Measurements from ENCODE around the gene FSIP2.
A peak's percentile ranks its signal among the peaks of the same experiment; 100 is the strongest.
"Not testable (repeated sequence)": the region's sequence is repeated elsewhere in the genome, so short reads cannot be mapped to it uniquely, and the experiment has no call there.

Gene FSIP2

DNA sequence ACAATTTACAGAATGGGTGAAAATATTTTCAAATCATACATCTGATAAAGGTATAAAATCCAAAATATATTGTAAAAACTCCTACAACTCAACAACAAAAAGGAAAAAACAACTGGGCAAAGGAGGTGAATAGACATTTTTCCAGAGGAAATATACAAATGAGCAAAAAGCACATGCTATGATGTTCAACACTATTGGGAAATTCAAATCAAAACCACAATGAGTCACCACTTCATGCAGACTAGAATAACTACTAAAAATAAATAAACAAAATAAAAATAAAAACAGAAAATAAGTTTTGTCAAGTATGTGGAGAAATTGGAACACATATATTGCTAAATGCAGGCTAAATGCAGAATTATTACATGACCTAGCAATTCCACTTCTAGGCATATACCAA, 120.9 kb downstream of the FSIP2 start:
- no peaks in the 10 kb centered on the region for H3K9me3 ChIP-seq (ENCODE audit: control insufficient read depth, insufficient read depth, low read length)
- no peaks in the 10 kb centered on the region for H3K4me1 ChIP-seq (ENCODE audit: control insufficient read depth, insufficient read depth, low read length)
- no peak overlapping the region for H3K4me3 ChIP-seq (ENCODE audit: low read depth, low read length)

DNA sequence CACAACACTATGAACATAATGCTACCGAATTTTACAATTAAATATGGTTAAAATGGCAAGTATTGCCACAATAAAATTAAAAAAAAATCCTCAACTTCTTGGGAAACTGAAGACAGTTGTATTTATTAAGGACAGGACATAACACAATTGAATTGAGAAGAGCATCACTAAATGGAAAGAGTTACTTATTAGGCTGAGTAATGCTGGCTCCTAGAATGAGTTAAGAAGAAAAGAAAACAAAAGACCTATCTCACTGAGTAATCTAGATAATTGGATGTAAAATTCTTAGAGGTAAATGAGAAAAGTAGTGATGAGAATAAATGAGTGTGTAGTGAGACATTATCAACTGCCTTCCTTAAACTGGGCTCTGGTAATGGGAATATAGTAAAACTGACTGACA, 121.7 kb downstream of the FSIP2 start:
- H3K27ac ChIP-seq (ENCODE audit: low read depth, low read length) = no peak overlapping the region
- no peak overlapping the region for H3K4me3 ChIP-seq (ENCODE audit: low read depth, low read length)
- H3K27me3 ChIP-seq (ENCODE audit: control insufficient read depth, insufficient read depth, low read length) = no peaks in the 10 kb centered on the region
- H3K9ac ChIP-seq (ENCODE audit: low read depth, low read length) = no peak overlapping the region
- H3K36me3 ChIP-seq (ENCODE audit: control insufficient read depth, insufficient read depth, low read length) = no peaks in the 10 kb centered on the region
- H3K4me1 ChIP-seq (ENCODE audit: control insufficient read depth, insufficient read depth, low read length) = no peaks in the 10 kb centered on the region
- H3K9me3 ChIP-seq (ENCODE audit: control insufficient read depth, insufficient read depth, low read length) = no peaks in the 10 kb centered on the region

More for the DNA sequence above, 120.9 kb downstream of the FSIP2 start:
- H3K27ac ChIP-seq (ENCODE audit: low read depth, low read length) = no peak overlapping the region
- no peaks in the 10 kb centered on the region for H3K27me3 ChIP-seq (ENCODE audit: control insufficient read depth, insufficient read depth, low read length)
- no peaks in the 10 kb centered on the region for H3K36me3 ChIP-seq (ENCODE audit: control insufficient read depth, insufficient read depth, low read length)
- H3K9ac ChIP-seq (ENCODE audit: low read depth, low read length) = no peak overlapping the region

DNA sequence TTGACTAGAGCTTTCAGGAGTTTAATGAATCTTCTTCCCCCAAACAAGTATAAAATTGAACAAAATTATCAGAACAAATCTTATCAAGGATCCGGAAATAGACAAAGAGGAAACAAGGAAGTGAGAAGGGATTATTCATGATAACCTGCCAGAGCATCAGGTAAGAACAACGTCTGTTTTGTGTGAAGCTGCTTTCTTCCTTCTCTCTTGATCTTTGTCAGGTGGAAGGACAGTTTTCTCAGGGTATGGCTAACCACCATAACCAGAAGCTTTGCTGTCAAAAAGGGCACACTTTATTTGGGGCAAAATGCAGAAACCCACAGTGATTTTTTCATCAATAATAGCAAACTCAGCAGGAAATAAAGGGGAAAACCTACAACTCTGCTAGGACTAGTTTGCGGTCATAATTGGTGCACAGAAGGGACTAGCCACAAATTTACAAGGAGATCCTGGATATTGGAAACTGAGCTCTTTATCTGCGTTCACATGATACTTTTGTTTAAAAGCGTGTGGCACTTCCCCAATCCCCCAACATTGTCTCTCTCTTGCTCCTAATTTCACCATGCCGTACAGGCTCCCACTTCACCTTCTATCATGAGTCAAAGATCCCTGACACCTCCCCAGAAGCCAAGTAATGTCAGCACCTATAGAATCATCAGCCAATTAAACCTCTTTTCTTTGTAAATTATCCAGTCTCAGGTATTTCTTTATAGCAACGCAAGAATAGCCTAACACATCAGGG, 124.2 kb downstream of the FSIP2 start:
- H3K36me3 ChIP-seq (ENCODE audit: control insufficient read depth, insufficient read depth, low read length) = no peaks in the 10 kb centered on the region
- no peak overlapping the region for H3K4me3 ChIP-seq (ENCODE audit: low read depth, low read length)
- no peaks in the 10 kb centered on the region for H3K27me3 ChIP-seq (ENCODE audit: control insufficient read depth, insufficient read depth, low read length)
- no peaks in the 10 kb centered on the region for H3K9me3 ChIP-seq (ENCODE audit: control insufficient read depth, insufficient read depth, low read length)
- no peaks in the 10 kb centered on the region for H3K4me1 ChIP-seq (ENCODE audit: control insufficient read depth, insufficient read depth, low read length)
- no peak overlapping the region for H3K27ac ChIP-seq (ENCODE audit: low read depth, low read length)
- no peak overlapping the region for H3K9ac ChIP-seq (ENCODE audit: low read depth, low read length)

DNA sequence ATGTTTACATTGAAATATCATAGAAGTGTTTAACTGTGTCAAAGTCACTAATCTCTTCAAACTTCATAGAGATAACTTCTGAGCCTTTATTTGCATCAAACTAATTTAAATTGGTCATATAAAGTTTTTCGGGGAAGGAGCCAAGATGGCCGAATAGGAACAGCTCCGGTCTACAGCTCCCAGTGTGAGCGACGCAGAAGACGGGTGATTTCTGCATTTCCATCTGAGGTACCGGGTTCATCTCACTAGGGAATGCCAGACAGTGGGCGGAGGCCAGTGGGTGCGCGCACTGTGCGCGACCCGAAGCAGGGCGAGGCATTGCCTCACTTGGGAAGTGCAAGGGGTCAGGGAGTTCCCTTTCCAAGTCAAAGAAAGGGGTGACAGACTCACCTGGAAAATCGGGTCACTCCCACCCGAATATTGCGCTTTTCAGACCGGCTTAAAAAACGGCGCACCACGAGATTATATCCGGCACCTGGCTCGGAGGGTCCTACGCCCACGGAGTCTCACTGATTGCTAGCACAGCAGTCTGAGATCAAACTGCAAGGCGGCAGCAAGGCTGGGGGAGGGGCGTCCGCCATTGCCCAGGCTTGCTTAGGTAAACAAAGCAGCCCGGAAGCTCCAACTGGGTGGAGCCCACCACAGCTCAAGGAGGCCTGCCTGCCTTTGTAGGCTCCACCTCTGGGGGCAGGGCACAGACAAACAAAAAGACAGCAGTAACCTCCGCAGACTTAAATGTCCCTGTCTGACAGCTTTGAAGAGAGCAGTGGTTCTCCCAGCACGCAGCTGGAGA, 126.1 kb downstream of the FSIP2 start:
- not testable (repeated sequence) for H3K36me3 ChIP-seq (ENCODE audit: control insufficient read depth, insufficient read depth, low read length); H3K9me3 ChIP-seq (ENCODE audit: control insufficient read depth, insufficient read depth, low read length); H3K27ac ChIP-seq (ENCODE audit: low read depth, low read length); H3K4me1 ChIP-seq (ENCODE audit: control insufficient read depth, insufficient read depth, low read length); H3K27me3 ChIP-seq (ENCODE audit: control insufficient read depth, insufficient read depth, low read length); H3K9ac ChIP-seq (ENCODE audit: low read depth, low read length)
- peak overlapping the region; percentile 47; the same call in 1 of the 2 replicates for H3K4me3 ChIP-seq (ENCODE audit: low read depth, low read length)

DNA sequence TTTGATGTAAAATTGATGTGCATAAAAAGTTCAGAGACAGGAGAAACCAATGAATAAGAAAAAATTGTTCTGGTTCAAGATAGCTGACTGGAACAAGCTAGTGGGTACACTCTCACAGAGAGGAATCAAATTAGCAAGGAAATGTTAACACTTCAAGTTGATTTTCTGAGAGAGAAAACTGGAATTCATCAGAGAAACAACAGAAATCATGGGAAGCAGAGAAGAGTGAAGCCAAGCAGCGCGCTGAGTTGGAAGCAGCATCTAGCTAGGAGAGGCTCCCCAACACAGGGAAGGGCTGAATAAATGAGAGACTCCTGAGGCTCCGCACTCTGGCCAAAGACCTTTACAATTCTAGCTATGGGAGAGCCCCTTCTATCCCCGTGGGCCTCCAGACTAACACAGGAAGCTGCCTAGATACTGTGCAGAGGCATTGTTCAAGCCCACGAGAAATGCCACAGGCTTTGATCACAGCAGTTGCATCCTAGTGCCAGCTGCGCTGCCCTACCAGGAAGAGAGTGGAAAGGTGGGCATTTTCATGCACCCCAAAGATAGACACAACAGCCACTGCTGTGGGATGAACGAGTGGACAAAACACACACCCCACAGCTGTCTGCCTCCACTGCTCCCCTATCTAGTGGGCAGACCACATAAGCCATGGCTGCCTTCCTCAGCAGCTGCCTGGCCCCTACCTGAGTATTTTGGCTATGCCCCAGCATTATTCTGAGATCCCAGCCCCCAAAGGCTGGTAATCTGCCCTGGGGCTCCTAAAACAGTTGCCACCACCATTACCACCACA, 136.7 kb downstream of the FSIP2 start:
- Histone ChIP-seq H3K27ac (ENCODE audit: low read depth, low read length) (no peak overlapping the region), H3K9ac (ENCODE audit: low read depth, low read length) (no peak overlapping the region), H3K4me1 (ENCODE audit: control insufficient read depth, insufficient read depth, low read length) (no peaks in the 10 kb centered on the region), H3K27me3 (ENCODE audit: control insufficient read depth, insufficient read depth, low read length) (no peaks in the 10 kb centered on the region), H3K4me3 (ENCODE audit: low read depth, low read length) (no peak overlapping the region), H3K36me3 (ENCODE audit: control insufficient read depth, insufficient read depth, low read length) (no peaks in the 10 kb centered on the region), H3K9me3 (ENCODE audit: control insufficient read depth, insufficient read depth, low read length) (no peaks in the 10 kb centered on the region)

DNA sequence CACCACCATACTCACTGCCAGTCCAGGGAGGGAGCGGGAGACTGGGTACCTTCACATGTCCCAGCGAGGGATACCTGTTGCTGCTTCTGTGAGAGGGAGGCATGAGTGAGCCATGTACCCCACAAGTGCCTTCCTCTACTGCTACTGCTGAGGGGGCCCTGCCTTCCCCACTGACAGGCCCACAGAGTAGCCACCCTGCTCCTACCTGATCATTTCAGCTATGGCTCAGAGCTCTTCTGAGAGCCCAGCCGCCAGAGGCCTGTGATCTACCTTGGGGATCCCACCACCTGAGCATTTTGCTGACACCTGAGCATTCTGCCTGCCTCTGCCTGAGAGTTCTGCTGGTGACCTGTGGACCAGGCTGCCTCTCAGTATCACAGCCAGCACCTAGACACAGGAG, 137.6 kb downstream of the FSIP2 start:
- Histone ChIP-seq H3K27ac (ENCODE audit: low read depth, low read length) (no peak overlapping the region), H3K4me1 (ENCODE audit: control insufficient read depth, insufficient read depth, low read length) (no peaks in the 10 kb centered on the region), H3K4me3 (ENCODE audit: low read depth, low read length) (no peak overlapping the region), H3K9me3 (ENCODE audit: control insufficient read depth, insufficient read depth, low read length) (no peaks in the 10 kb centered on the region), H3K9ac (ENCODE audit: low read depth, low read length) (no peak overlapping the region), H3K36me3 (ENCODE audit: control insufficient read depth, insufficient read depth, low read length) (no peaks in the 10 kb centered on the region), H3K27me3 (ENCODE audit: control insufficient read depth, insufficient read depth, low read length) (no peaks in the 10 kb centered on the region)

DNA sequence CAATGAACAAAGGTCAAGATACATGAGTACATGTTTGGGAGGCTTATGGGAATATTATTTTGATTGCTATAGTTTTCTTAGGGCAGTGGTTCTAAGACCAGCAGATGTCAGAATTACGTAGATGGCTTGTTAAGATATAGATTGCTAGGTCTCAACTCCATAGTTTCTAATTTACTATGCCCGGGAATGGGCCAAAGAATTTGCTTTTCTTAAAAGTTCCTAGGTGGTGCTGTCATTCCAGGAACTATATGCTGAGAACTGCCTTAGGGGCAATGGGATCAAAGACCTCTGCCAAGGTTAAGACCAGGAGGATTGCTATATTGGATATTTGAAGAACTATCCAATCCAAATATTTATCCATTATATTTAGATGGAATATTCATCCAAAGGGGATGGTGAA, 141.8 kb downstream of the FSIP2 start:
- H3K4me1 ChIP-seq (ENCODE audit: control insufficient read depth, insufficient read depth, low read length) = no peaks in the 10 kb centered on the region
- H3K27me3 ChIP-seq (ENCODE audit: control insufficient read depth, insufficient read depth, low read length) = no peaks in the 10 kb centered on the region
- H3K9ac ChIP-seq (ENCODE audit: low read depth, low read length) = no peak overlapping the region
- no peaks in the 10 kb centered on the region for H3K36me3 ChIP-seq (ENCODE audit: control insufficient read depth, insufficient read depth, low read length)
- no peak overlapping the region for H3K4me3 ChIP-seq (ENCODE audit: low read depth, low read length)
- H3K27ac ChIP-seq (ENCODE audit: low read depth, low read length) = no peak overlapping the region
- no peaks in the 10 kb centered on the region for H3K9me3 ChIP-seq (ENCODE audit: control insufficient read depth, insufficient read depth, low read length)
